HepG2 (cell line): ENCODE data around the gene SLAMF9. TPM values are rescaled to one million over a fixed set of nuclear protein-coding genes. Genes with fewer than 3 reads are reported as not detected.

Experiments used
- ATAC-seq: fragments of 200-7000 bp; cut with Tn5 transposase; 3 replicates; pipeline ENCODE4 v1.9.1; 2020; ENCODE audit warnings: mild to moderate bottlenecking, moderate library complexity
- BruUV-seq: library from RNA; stranded (reverse); fragments of 400-500 nt; replicated peaks from 2 replicates; lab custom pipeline; 2021; lab: Mats Ljungman, UMichigan
- CTCF ChIA-PET: fragments of 300-600 bp; formaldehyde crosslinking; extraction: SDS; loops from one replicate; lab custom pipeline; 2021; ENCODE audit warnings: low total read pairs, inconsistent platforms, low intra/inter-chr PET ratio; lab: Yijun Ruan, JAX
- POLR2A ChIA-PET: fragments of 350-600 bp; sonication (Branson Sonifier 250); formaldehyde crosslinking; loops from one replicate; lab custom pipeline; 2020; ENCODE audit warnings: antibody characterized with exemption, inconsistent platforms; lab: Yijun Ruan, JAX
- DNase-seq: peaks from one replicate; pipeline ENCODE4 v3.0.0-alpha.2; 2015; ENCODE audit warnings: low spot score
- FAIRE-seq: peaks from 3 replicates; lab custom pipeline; 2011; peaks lifted over from hg19 to GRCh38; lab: Jason Lieb, UNC
- H2AFZ ChIP-seq: one replicate; pipeline ENCODE4 v1.6.1; 2011; ENCODE audit warnings: low read length, inconsistent platforms
- H3K27ac ChIP-seq: fragments of 300-600 bp; 3 replicates; pipeline ENCODE4 v1.8.0; 2011; ENCODE audit warnings: mixed run types, mild to moderate bottlenecking, mixed read lengths, low read length, inconsistent platforms; ENCODE audit not compliant: insufficient read depth; ENCODE audit errors: extremely low read length
- H3K27me3 ChIP-seq, 2 experiments: fragments of 200-600 bp in 1 of 2; 2 replicates in 1 of 2; 3 replicates in 1 of 2; pipeline versions ENCODE4 v1.6.0 to v1.8.0; 2011; ENCODE audit warnings: low read length in 2 of 2, mild to moderate bottlenecking in 2 of 2, moderate library complexity in 2 of 2, inconsistent platforms in 1 of 2; ENCODE audit not compliant: insufficient read depth in 2 of 2, control insufficient read depth in 1 of 2
- H3K36me3 ChIP-seq, 2 experiments: fragments of 200-600 bp in 1 of 2; replicated peaks in 1 of 2; 2 replicates in 1 of 2; 3 replicates in 1 of 2; pipeline versions ENCODE4 v1.5.1 to v1.8.0; 2011; ENCODE audit warnings: low read length in 2 of 2, inconsistent platforms in 1 of 2; ENCODE audit not compliant: insufficient read depth in 2 of 2, control insufficient read depth in 1 of 2
- H3K4me1 ChIP-seq: 2 replicates; pipeline ENCODE4 v1.5.1; 2012; ENCODE audit warnings: low read length, inconsistent platforms; ENCODE audit not compliant: insufficient read depth
- H3K4me2 ChIP-seq: 2 replicates; pipeline ENCODE4 v1.6.0; 2011; ENCODE audit warnings: low read depth, low read length, inconsistent platforms
- H3K4me3 ChIP-seq, 3 experiments: fragments of 200-600 bp in 1 of 3; sonication (generic), shearing (Covaris generic) in 1 of 3; replicated peaks in 1 of 3; 2 replicates each; pipeline ENCODE4 v1.5.1; 2011 to 2016; ENCODE audit warnings: low read length in 3 of 3, inconsistent platforms in 2 of 3, low read depth in 2 of 3, mild to moderate bottlenecking in 2 of 3, control low read depth in 1 of 3, mixed read lengths in 1 of 3; ENCODE audit not compliant: insufficient read depth in 1 of 3
- H3K79me2 ChIP-seq: one replicate; pipeline ENCODE4 v1.6.1; 2011; ENCODE audit warnings: low read length, inconsistent platforms; ENCODE audit not compliant: insufficient read depth
- H3K9ac ChIP-seq: 2 replicates; pipeline ENCODE4 v1.6.0; 2011; ENCODE audit warnings: mild to moderate bottlenecking, low read depth, low read length, inconsistent platforms; ENCODE audit not compliant: insufficient read depth
- H3K9me3 ChIP-seq: 2 replicates; pipeline ENCODE4 v1.5.1; 2012; ENCODE audit warnings: mild to moderate bottlenecking, low read length
- H4K20me1 ChIP-seq: 2 replicates; pipeline ENCODE4 v1.6.0; 2011; ENCODE audit warnings: inconsistent platforms, mild to moderate bottlenecking, low read length, moderate library complexity; ENCODE audit not compliant: insufficient read depth
- ATF2 ChIP-seq: sonication (generic); formaldehyde crosslinking; IDR thresholded peaks from 2 replicates; pipeline ENCODE4 v1.4.0; 2020; ENCODE audit warnings: missing genetic modification reagents
- ELF4 ChIP-seq: sonication (generic); formaldehyde crosslinking; IDR thresholded peaks from 2 replicates; pipeline ENCODE4 v1.5.0; 2020; ENCODE audit warnings: missing genetic modification reagents, mild to moderate bottlenecking, moderate library complexity, borderline replicate concordance
- HOXA7 ChIP-seq: sonication (generic); formaldehyde crosslinking; IDR thresholded peaks from 2 replicates; pipeline ENCODE4 v1.8.1; 2022; ENCODE audit warnings: mild to moderate bottlenecking, missing genetic modification reagents, moderate library complexity
- IKZF5 ChIP-seq: IDR thresholded peaks from 2 replicates; pipeline ENCODE4 v1.6.1; 2018; ENCODE audit warnings: missing genetic modification reagents, mild to moderate bottlenecking, missing compliant biosample characterization
- MEF2D ChIP-seq: sonication (generic); formaldehyde crosslinking; IDR thresholded peaks from 2 replicates; pipeline ENCODE4 v1.5.1; 2020; ENCODE audit warnings: mild to moderate bottlenecking, missing genetic modification reagents
- SIN3B ChIP-seq: fragments of 150-350 bp; IDR thresholded peaks from 2 replicates; pipeline ENCODE4 v1.6.1; 2014; ENCODE audit warnings: low read length
- ZBTB38 ChIP-seq: sonication (generic); formaldehyde crosslinking; IDR thresholded peaks from 2 replicates; pipeline ENCODE4 v1.5.1; 2020; ENCODE audit warnings: mild to moderate bottlenecking, missing genetic modification reagents
- ZFP41 ChIP-seq: sonication (generic); formaldehyde crosslinking; IDR thresholded peaks from 2 replicates; pipeline ENCODE4 v1.4.0; 2020; ENCODE audit warnings: mild to moderate bottlenecking, missing genetic modification reagents, borderline replicate concordance
- ZNF251 ChIP-seq: sonication (generic); formaldehyde crosslinking; IDR thresholded peaks from 2 replicates; pipeline ENCODE4 v1.9.0; 2021; ENCODE audit warnings: mild to moderate bottlenecking, missing genetic modification reagents
- ZNF326 ChIP-seq: sonication (generic); formaldehyde crosslinking; IDR thresholded peaks from 2 replicates; pipeline ENCODE4 v1.4.0; 2020; ENCODE audit warnings: missing genetic modification reagents, borderline replicate concordance
- ZNF432 ChIP-seq: sonication (generic); formaldehyde crosslinking; IDR thresholded peaks from 2 replicates; pipeline ENCODE4 v1.5.0; 2020; ENCODE audit warnings: missing genetic modification reagents, mild to moderate bottlenecking, borderline replicate concordance
- ZNF510 ChIP-seq: sonication (generic); formaldehyde crosslinking; IDR thresholded peaks from 2 replicates; pipeline ENCODE4 v1.4.0; 2020; ENCODE audit warnings: low read depth, mild to moderate bottlenecking, missing genetic modification reagents
- ZNF543 ChIP-seq: sonication (generic); formaldehyde crosslinking; IDR thresholded peaks from 2 replicates; pipeline ENCODE4 v1.4.0; 2020; ENCODE audit warnings: mild to moderate bottlenecking, missing genetic modification reagents
- ZNF75D ChIP-seq: sonication (generic); formaldehyde crosslinking; IDR thresholded peaks from 2 replicates; pipeline ENCODE4 v1.8.1; 2023; ENCODE audit warnings: missing genetic modification reagents, mild to moderate bottlenecking, borderline replicate concordance
- WGBS: methylation state at CpG from one replicate; pipeline ENCODE4 v1.1.6; 2017; ENCODE audit warnings: low lambda C conversion rate; 5-methylcytosine and 5-hydroxymethylcytosine counted together
- in situ Hi-C: cut with HindIII; loops from 2 replicates; pipeline ENCODE4 v1.10.0; 2017; ENCODE audit warnings: low pct_unique_long_range_greater_than_20kb; ENCODE audit not compliant: extremely low pct_ligation_motif_present
- intact Hi-C: fragments of 100-400 bp; cut with micrococcal nuclease; formaldehyde crosslinking; loops from one replicate; pipeline ENCODE4 v1.10.0; 2022; ENCODE audit not compliant: unreplicated experiment
- polyA plus RNA-seq, 8 experiments: library from polyadenylated mRNA; depleted of rRNA in 3 of 8; stranded (reverse) in 7 of 8; unstranded in 1 of 8; fragments of >200 nt; fragmentation: Illumina TruSeq in 4 of 8; extraction: Trizol in 4 of 8; gene quantifications; 2 replicates each; pipeline versions ENCODE4 v1.2.1 to v1.2.3, GENCODE V29; 2011 to 2016; ENCODE audit warnings: low read depth in 4 of 8, missing spikeins in 1 of 8, mixed read lengths in 1 of 8; ENCODE audit not compliant: insufficient read depth in 1 of 8
- total RNA-seq, 5 experiments: library from RNA; depleted of rRNA; stranded (reverse); fragments of >200 nt; fragmentation: Illumina TruSeq; extraction: Trizol; gene quantifications; 2 replicates each; pipeline ENCODE4 v1.2.3, GENCODE V29; 2016; ENCODE audit warnings: low read depth in 1 of 5

The SLAMF9 gene
- total and polyA plus RNA-seq, 2 of the 13 experiments (the other 11 are each of a cell fraction or from before 2014, with no cell fraction given) = 0.82 TPM; not detected in 1

GRCh38 chr1:159944623-159945455 lies 9.2 kb downstream of the SLAMF9 start:
- ChIA-PET POLR2A (no interaction called here), CTCF (interaction anchor here (1.9 kb wide), 1 partner anchor 63 kb away, joined by 4 read pairs; no protein-coding TSS in a partner anchor)
- BruUV-seq = no TSS peak
- ATAC-seq = no peak
- in situ Hi-C loops (no loop called here), intact Hi-C loops (no loop called here)
- H3K36me3 ChIP-seq = no peaks in the 10 kb centered on the region
- FAIRE-seq = no peak
- no peak overlapping the region for H3K9ac ChIP-seq
- H3K4me3 ChIP-seq = peak overlapping the region in 1 of 3 experiments; percentile 58; a peak in 1 of 6 replicates
- peaks cover 11% of the 10 kb centered on the region for H3K4me1 ChIP-seq
- H3K27ac ChIP-seq = no peak overlapping the region
- no peak overlapping the region for H2AFZ ChIP-seq
- no peak for TF ChIP-seq ZNF251 (CRISPR knock-in tag)
- TF ChIP-seq HOXA7 (CRISPR knock-in tag) = no peak
- TF ChIP-seq MEF2D = no peak
- TF ChIP-seq ZNF326 (CRISPR knock-in tag) = no peak
- H3K79me2 ChIP-seq = no peaks in the 10 kb centered on the region
- peaks cover 14 to 73% of the 10 kb centered on the region in 2 experiments; a peak in 4 of 5 replicates for H3K27me3 ChIP-seq
- WGBS = 52% methylated on average over 11 of the region's 11 CpGs
- H3K9me3 ChIP-seq = no peaks in the 10 kb centered on the region
- no peak for DNase-seq
- H4K20me1 ChIP-seq = no peaks in the 10 kb centered on the region
- peak overlapping the region; percentile 53 for H3K4me2 ChIP-seq

- no peak overlapping the region for H3K4me2 ChIP-seq
- DNase-seq = no peak
- intact Hi-C loops = no loop called here
- H3K27me3 ChIP-seq = peaks cover 14 to 70% of the 10 kb centered on the region in 2 experiments; a peak in 4 of 5 replicates
- BruUV-seq = no TSS peak
- FAIRE-seq = no peak
- H3K9me3 ChIP-seq = no peaks in the 10 kb centered on the region
- no peak overlapping the region for H3K4me3 ChIP-seq
- no peak overlapping the region for H3K27ac ChIP-seq
- no peaks in the 10 kb centered on the region for H4K20me1 ChIP-seq
- no peaks in the 10 kb centered on the region for H3K36me3 ChIP-seq
- ChIA-PET POLR2A (no interaction called here), CTCF (no interaction called here)
- no peaks in the 10 kb centered on the region for H3K79me2 ChIP-seq
- no peak overlapping the region for H2AFZ ChIP-seq
- ATAC-seq = no peak
- no peak overlapping the region for H3K9ac ChIP-seq
- no peak for TF ChIP-seq ZNF543 (CRISPR knock-in tag)
- TF ChIP-seq ATF2 (CRISPR knock-in tag) = no peak
- no peak for TF ChIP-seq ZNF75D
- TF ChIP-seq IKZF5 (CRISPR knock-in tag) = no peak
- TF ChIP-seq ELF4 (CRISPR knock-in tag) = no peak
- TF ChIP-seq ZNF510 (CRISPR knock-in tag) = no peak
- no peak for TF ChIP-seq ZNF432 (CRISPR knock-in tag)
- no peak for TF ChIP-seq ZFP41 (CRISPR knock-in tag)
- no peak for TF ChIP-seq ZBTB38 (CRISPR knock-in tag)
- TF ChIP-seq SIN3B = no peak
- WGBS = 23% methylated on average over 3 of the region's 9 CpGs
- in situ Hi-C loops = no loop called here
- peaks cover 18% of the 10 kb centered on the region for H3K4me1 ChIP-seq
Observed at GRCh38 chr1:159943908-159944622, 10.0 kb downstream of the SLAMF9 start.
